GM12892 (cell line): ENCODE results near the gene ZFP64.

Source experiments
- POLR2A ChIP-seq: IDR thresholded peaks from 2 replicates; pipeline ENCODE4 v1.6.1; 2011; ENCODE audit warnings: low read depth, low read length, control low read depth
- POLR2AphosphoS5 ChIP-seq: IDR thresholded peaks from 2 replicates; pipeline ENCODE4 v1.6.1; 2011; ENCODE audit warnings: low read depth, low read length, control low read depth
- TAF1 ChIP-seq: IDR thresholded peaks from 2 replicates; pipeline ENCODE4 v1.6.1; 2011; ENCODE audit warnings: low read depth, mild to moderate bottlenecking, control low read depth, low read length, borderline replicate concordance

- TF ChIP-seq POLR2AphosphoS5: no peak
- TF ChIP-seq POLR2A: no peak
- TF ChIP-seq TAF1: no peak
Measured at GRCh38 chr20:52152416-52152815, 39.2 kb downstream of the ZFP64 start.
